SU-DHL-6 (cell line): ENCODE data around the gene AACS.
"Not testable (repeated sequence)": the region's sequence is repeated elsewhere in the genome, so short reads cannot be mapped to it uniquely, and the experiment has no call there.

Experiments
- H2AFZ ChIP-seq: fragments of 200-600 bp; sonication (generic); 2 replicates; pipeline ENCODE4 v1.6.1; 2014; ENCODE audit warnings: low read depth, mild to moderate bottlenecking, moderate library complexity, mixed read lengths, antibody characterized with exemption, low read length; ENCODE audit not compliant: severe bottlenecking
- H3F3A ChIP-seq: fragments of 200-600 bp; shearing (Covaris generic); 2 replicates; pipeline ENCODE4 v1.6.0; 2016; ENCODE audit warnings: antibody characterized with exemption, mild to moderate bottlenecking; ENCODE audit not compliant: insufficient read depth
- H3K27ac ChIP-seq: fragments of 200-600 bp; sonication (generic); 2 replicates; pipeline ENCODE4 v1.5.1; 2016; ENCODE audit warnings: low read depth, mild to moderate bottlenecking, low read length, moderate library complexity, mixed read lengths
- H3K27me3 ChIP-seq: fragments of 200-600 bp; sonication (generic), shearing (Covaris generic); 2 replicates; pipeline ENCODE4 v1.6.0; 2014; ENCODE audit warnings: mild to moderate bottlenecking, low read length
- H3K36me3 ChIP-seq: fragments of 200-600 bp; sonication (generic); 2 replicates; pipeline ENCODE4 v1.6.1; 2014; ENCODE audit warnings: mild to moderate bottlenecking, low read length, mixed read lengths
- H3K4me2 ChIP-seq: fragments of 300-600, 200-600 bp; shearing (Covaris generic), sonication (generic); 2 replicates; pipeline ENCODE4 v1.6.0; 2014; ENCODE audit warnings: low read length, low read depth, mild to moderate bottlenecking; ENCODE audit not compliant: poor library complexity, severe bottlenecking
- H3K4me3 ChIP-seq: fragments of 200-600 bp; sonication (generic); 2 replicates; pipeline ENCODE4 v1.5.1; 2014; ENCODE audit warnings: antibody characterized with exemption, low read length, mild to moderate bottlenecking, mixed read lengths; ENCODE audit not compliant: insufficient read depth, poor library complexity, severe bottlenecking
- H3K79me2 ChIP-seq: fragments of 200-600 bp; sonication (generic); 2 replicates; pipeline ENCODE4 v1.6.1; 2014; ENCODE audit warnings: mild to moderate bottlenecking, low read length, moderate library complexity; ENCODE audit not compliant: insufficient read depth
- H3K9ac ChIP-seq: fragments of 200-600 bp; sonication (generic); 2 replicates; pipeline ENCODE4 v1.7.0; 2014; ENCODE audit warnings: mild to moderate bottlenecking, low read length
- H3K9me2 ChIP-seq: fragments of 200-600 bp; sonication (generic); replicated peaks from 2 replicates; pipeline ENCODE4 v1.6.1; 2014; ENCODE audit warnings: low read length; ENCODE audit not compliant: insufficient read depth
- H3K9me3 ChIP-seq: fragments of 200-600 bp; sonication (generic); 2 replicates; pipeline ENCODE4 v1.6.1; 2014; ENCODE audit warnings: low read length, mixed read lengths; ENCODE audit not compliant: insufficient read depth
- H4K20me1 ChIP-seq: fragments of 200-600 bp; sonication (generic); 2 replicates; pipeline ENCODE4 v1.6.1; 2014; ENCODE audit warnings: low read depth, mild to moderate bottlenecking, antibody characterized with exemption, low read length, moderate library complexity, mixed read lengths
- CTCF ChIP-seq: fragments of 200-600 bp; sonication (generic); IDR thresholded peaks from one replicate; pipeline ENCODE4 v1.5.1; 2017; ENCODE audit warnings: antibody characterized with exemption, mild to moderate bottlenecking, low read length, moderate library complexity; ENCODE audit not compliant: insufficient read depth, poor library complexity, severe bottlenecking
- EZH2phosphoT487 ChIP-seq: fragments of 200-600 bp; sonication (generic), shearing (Covaris generic); conservative IDR thresholded peaks from 2 replicates; pipeline ENCODE4 v1.6.1; 2018; ENCODE audit warnings: mild to moderate bottlenecking, antibody characterized with exemption, low read length, moderate library complexity, mixed read lengths

The AACS gene

GRCh38 chr12:125071456-125071855, 6.2 kb downstream of the AACS start:
- Histone ChIP-seq H3K79me2 (no peaks in the 10 kb centered on the region; the same call in 1 of the 2 replicates), H3K9me3 (no peaks in the 10 kb centered on the region), H3K4me2 (no peak overlapping the region), H2AFZ (no peak overlapping the region), H3K27me3 (no peaks in the 10 kb centered on the region), H3K4me3 (no peak overlapping the region), H3K36me3 (no peaks in the 10 kb centered on the region; the same call in 1 of the 2 replicates), H3K9ac (no peak overlapping the region), H3K27ac (no peak overlapping the region), H4K20me1 (no peaks in the 10 kb centered on the region), H3K9me2 (no peaks in the 10 kb centered on the region), H3F3A (no peaks in the 10 kb centered on the region)
- TF ChIP-seq EZH2phosphoT487, result no peak
- no peak for TF ChIP-seq CTCF

- Histone ChIP-seq H3K9me2 (no peaks in the 10 kb centered on the region), H3K36me3 (no peaks in the 10 kb centered on the region; the same call in 1 of the 2 replicates), H3K27me3 (no peaks in the 10 kb centered on the region), H3K4me3 (no peak overlapping the region), H2AFZ (no peak overlapping the region), H3K27ac (no peak overlapping the region), H3K9ac (no peak overlapping the region), H3K79me2 (no peaks in the 10 kb centered on the region; the same call in 1 of the 2 replicates), H4K20me1 (no peaks in the 10 kb centered on the region), H3K4me2 (no peak overlapping the region), H3F3A (no peaks in the 10 kb centered on the region), H3K9me3 (no peaks in the 10 kb centered on the region)
- TF ChIP-seq EZH2phosphoT487, result no peak
- no peak for TF ChIP-seq CTCF
Observed at GRCh38 chr12:125072496-125072895, 7.3 kb downstream of the AACS start.

- not testable (repeated sequence) for H3K9me2 ChIP-seq
Observed at GRCh38 chr12:125074294-125074693, 9.1 kb downstream of the AACS start.

GRCh38 chr12:125076103-125076502, 10.9 kb downstream of the AACS start:
- Histone ChIP-seq H3K9ac (no peak overlapping the region), H2AFZ (no peak overlapping the region), H3K36me3 (no peaks in the 10 kb centered on the region; the same call in 1 of the 2 replicates), H3K9me3 (no peaks in the 10 kb centered on the region), H3K27ac (no peak overlapping the region), H3K4me2 (no peak overlapping the region), H3K27me3 (no peaks in the 10 kb centered on the region), H3K79me2 (no peaks in the 10 kb centered on the region), H3F3A (0 out of 2 replicates have a peak, but pooled peaks cover 6% of the 10 kb centered on the region), H3K4me3 (no peak overlapping the region), H4K20me1 (no peaks in the 10 kb centered on the region), H3K9me2 (no peaks in the 10 kb centered on the region)
- TF ChIP-seq CTCF (no peak), EZH2phosphoT487 (no peak)

More at GRCh38 chr12:125074294-125074693, 9.1 kb downstream of the AACS start:
- H3K36me3 ChIP-seq, H3K27ac ChIP-seq, H3K9ac ChIP-seq, H4K20me1 ChIP-seq, H3K4me3 ChIP-seq, H3K79me2 ChIP-seq, H3F3A ChIP-seq, H2AFZ ChIP-seq, H3K27me3 ChIP-seq, H3K9me3 ChIP-seq, H3K4me2 ChIP-seq: not testable (repeated sequence)
